Caco-2 (cell line): ENCODE measurements around the gene FAAP24. TPM values are rescaled to one million over a fixed set of nuclear protein-coding genes. Genes with fewer than 3 reads are reported as not detected.
"Not testable (repeated sequence)": the region's sequence is repeated elsewhere in the genome, so short reads cannot be mapped to it uniquely, and the experiment has no call there.

Source experiments
- BruUV-seq: library from RNA; stranded (reverse); fragments of 400-500 nt; replicated peaks from 2 replicates; lab custom pipeline; 2021; lab: Mats Ljungman, UMichigan
- CTCF ChIA-PET: fragments of 300-600 bp; sonication (Branson Sonifier 250); formaldehyde crosslinking; loops from one replicate; lab custom pipeline; 2022; ENCODE audit warnings: antibody characterized with exemption; lab: Charles Lee
- POLR2A ChIA-PET: fragments of 300-600 bp; sonication (Branson Sonifier 250); formaldehyde crosslinking; loops from one replicate; lab custom pipeline; 2022; ENCODE audit warnings: antibody characterized with exemption; lab: Charles Lee
- DNase-seq, 2 experiments: peaks; one replicate each; pipeline versions ENCODE4 v3.0.0 to v3.0.0-alpha.2; 2020 to 2022
- H3K27me3 ChIP-seq: replicated peaks from 2 replicates; pipeline ENCODE4 v1.6.0; 2011; ENCODE audit warnings: low read length; ENCODE audit not compliant: control insufficient read depth, insufficient read depth
- H3K36me3 ChIP-seq: 2 replicates; pipeline ENCODE4 v1.5.1; 2011; ENCODE audit warnings: low read length; ENCODE audit not compliant: control insufficient read depth, insufficient read depth
- H3K4me1 ChIP-seq: fragments of 250-450 bp; sonication (Bioruptor Pico); 2 replicates; pipeline ENCODE4 v1.5.1; 2020; ENCODE audit warnings: mild to moderate bottlenecking
- H3K4me3 ChIP-seq: 2 replicates; pipeline ENCODE4 v1.5.1; 2011; ENCODE audit warnings: low read depth, mild to moderate bottlenecking, control low read depth, low read length
- H3K9me3 ChIP-seq: fragments of 250-450 bp; sonication (Bioruptor Pico); 2 replicates; pipeline ENCODE4 v1.5.1; 2020; ENCODE audit warnings: mild to moderate bottlenecking, moderate library complexity
- H3K27ac Mint-ChIP-seq: one replicate; pipeline ENCODE4 v1.8.0; 2022; ENCODE audit warnings: mixed read lengths; ENCODE audit not compliant: unreplicated experiment
- H3K27me3 Mint-ChIP-seq: one replicate; pipeline ENCODE4 v1.8.0; 2022; ENCODE audit warnings: mixed read lengths; ENCODE audit not compliant: insufficient read depth, unreplicated experiment
- H3K36me3 Mint-ChIP-seq: one replicate; pipeline ENCODE4 v1.8.0; 2022; ENCODE audit warnings: mild to moderate bottlenecking, mixed read lengths; ENCODE audit not compliant: insufficient read depth, unreplicated experiment
- H3K4me1 Mint-ChIP-seq: one replicate; pipeline ENCODE4 v1.8.0; 2022; ENCODE audit warnings: low read depth, mixed read lengths; ENCODE audit not compliant: unreplicated experiment
- H3K4me3 Mint-ChIP-seq: one replicate; pipeline ENCODE4 v1.8.0; 2022; ENCODE audit warnings: mild to moderate bottlenecking, moderate library complexity, mixed read lengths; ENCODE audit not compliant: unreplicated experiment
- H3K9me3 Mint-ChIP-seq: one replicate; pipeline ENCODE4 v1.8.0; 2022; ENCODE audit warnings: mixed read lengths; ENCODE audit not compliant: unreplicated experiment
- CTCF ChIP-seq, 2 experiments: fragments of 200-600 bp in 1 of 2; IDR thresholded peaks; 1 replicate in 1 of 2; 2 replicates in 1 of 2; pipeline versions ENCODE4 v1.5.1 to v1.8.0; 2011 to 2022; ENCODE audit warnings: antibody characterized with exemption in 1 of 2, control low read depth in 1 of 2, inconsistent platforms in 1 of 2, low read depth in 1 of 2, low read length in 1 of 2, mild to moderate bottlenecking in 1 of 2, moderate library complexity in 1 of 2; ENCODE audit not compliant: insufficient read depth in 1 of 2, severe bottlenecking in 1 of 2, unreplicated experiment in 1 of 2
- intact Hi-C: fragments of 100-400 bp; cut with micrococcal nuclease; formaldehyde crosslinking; loops from one replicate; pipeline ENCODE4 v1.10.0; 2022; ENCODE audit not compliant: unreplicated experiment
- total RNA-seq: library from RNA; stranded (reverse); gene quantifications from 2 replicates; pipeline ENCODE4 v1.2.3, GENCODE V29; 2022

The FAAP24 gene
- total RNA-seq, 1 experiment from 2014 or later, result 9.6 TPM

- ChIA-PET CTCF (interaction anchor here (0.6 to 1.4 kb wide), 5 partner anchors 25 to 344 kb away, joined by 3 to 9 read pairs (median 3); partner anchors contain the start of gene GPATCH1), POLR2A (interaction anchor here (0.9 kb wide), 1 partner anchor 154 kb away, joined by 5 read pairs; no protein-coding TSS in a partner anchor)
- H3K9me3 Mint-ChIP-seq, result peaks cover under 1% of the 10 kb centered on the region
- no peaks in the 10 kb centered on the region; the same call in 1 of the 2 replicates for H3K4me1 ChIP-seq
- peaks cover 8% of the 10 kb centered on the region for H3K4me1 Mint-ChIP-seq
- H3K36me3 ChIP-seq, result peaks cover 4% of the 10 kb centered on the region
- peaks cover 82% of the 10 kb centered on the region for H3K36me3 Mint-ChIP-seq
- peak in 1 of 2 experiments; percentile 30 for TF ChIP-seq CTCF (IDR thresholded peaks at IDR 0.05; ENCODE audit: insufficient read depth in 1 of 2, low read depth in 1 of 2, low read length in 1 of 2, severe bottlenecking in 1 of 2, unreplicated experiment in 1 of 2)
- H3K27me3 Mint-ChIP-seq, result no peaks in the 10 kb centered on the region
- H3K4me3 Mint-ChIP-seq, result no peak overlapping the region
- H3K27ac Mint-ChIP-seq, result peak overlapping the region; percentile 70
- peak; percentile 39 to 51 for DNase-seq
- no peaks in the 10 kb centered on the region; the same call in 1 of the 2 replicates for H3K9me3 ChIP-seq
- H3K4me3 ChIP-seq, result no peak overlapping the region
- H3K27me3 ChIP-seq, result no peaks in the 10 kb centered on the region
- intact Hi-C loops, result no loop called here
- no TSS peak for BruUV-seq
Observed at GRCh38 chr19:33022472-33023116, 50.6 kb downstream of the FAAP24 start.

- Mint-ChIP-seq H3K9me3 (peaks cover 14% of the 10 kb centered on the region), H3K36me3 (peaks cover 80% of the 10 kb centered on the region), H3K4me1 (peaks cover 8% of the 10 kb centered on the region), H3K27me3 (no peaks in the 10 kb centered on the region), H3K27ac (no peak overlapping the region), H3K4me3 (no peak overlapping the region)
- DNase-seq, result no peak
- no peak for TF ChIP-seq CTCF (IDR thresholded peaks at IDR 0.05; ENCODE audit: insufficient read depth in 1 of 2, low read depth in 1 of 2, low read length in 1 of 2, severe bottlenecking in 1 of 2, unreplicated experiment in 1 of 2)
- intact Hi-C loops, result no loop called here
- H3K27me3 ChIP-seq, result no peaks in the 10 kb centered on the region
- H3K4me1 ChIP-seq, result no peaks in the 10 kb centered on the region; the same call in 1 of the 2 replicates
- H3K9me3 ChIP-seq, result peaks cover 5% of the 10 kb centered on the region; the same call in 1 of the 2 replicates
- H3K36me3 ChIP-seq, result peaks cover 5% of the 10 kb centered on the region
- no TSS peak for BruUV-seq
- no peak overlapping the region for H3K4me3 ChIP-seq
- ChIA-PET CTCF (no interaction called here), POLR2A (no interaction called here)
Observed at GRCh38 chr19:33024398-33024797, 52.4 kb downstream of the FAAP24 start.

- intact Hi-C loops, H3K27me3 ChIP-seq, H3K27me3 Mint-ChIP-seq, H3K36me3 ChIP-seq, H3K4me3 ChIP-seq, DNase-seq, POLR2A ChIA-PET, H3K4me3 Mint-ChIP-seq, H3K4me1 ChIP-seq, H3K4me1 Mint-ChIP-seq: not testable (repeated sequence)
- CTCF ChIA-PET, result interaction anchor here (0.6 kb wide), 1 partner anchor 45 kb away, joined by 3 read pairs; no protein-coding TSS in a partner anchor
- Mint-ChIP-seq H3K36me3 (peaks cover 80% of the 10 kb centered on the region), H3K27ac (peak overlapping the region; percentile 83), H3K9me3 (peaks cover 15% of the 10 kb centered on the region)
- BruUV-seq, result TSS peak; percentile 15
- peaks cover 13% of the 10 kb centered on the region; the same call in 1 of the 2 replicates for H3K9me3 ChIP-seq
Observed at GRCh38 chr19:33025468-33026238, 53.6 kb downstream of the FAAP24 start.

GRCh38 chr19:33026602-33027001, 54.6 kb downstream of the FAAP24 start:
- POLR2A ChIA-PET, result not testable (repeated sequence)

More at GRCh38 chr19:33026602-33027001, 54.6 kb downstream of the FAAP24 start:
- DNase-seq, H3K27me3 ChIP-seq, H3K4me3 Mint-ChIP-seq, H3K27me3 Mint-ChIP-seq, H3K4me1 Mint-ChIP-seq, BruUV-seq, H3K4me1 ChIP-seq, H3K4me3 ChIP-seq, intact Hi-C loops, CTCF ChIA-PET, H3K36me3 ChIP-seq: not testable (repeated sequence)
- Mint-ChIP-seq H3K27ac (peak overlapping the region; percentile 83), H3K36me3 (peaks cover 90% of the 10 kb centered on the region), H3K9me3 (peaks cover 22% of the 10 kb centered on the region)
- H3K9me3 ChIP-seq, result peaks cover 13% of the 10 kb centered on the region; the same call in 1 of the 2 replicates
